ENCODE measurements around the gene ASPDH. TPM values are rescaled to one million over a fixed set of nuclear protein-coding genes. Genes with fewer than 3 reads are reported as not detected.

Gene ASPDH
- total and polyA plus RNA-seq, 2 of the 13 experiments (the other 11 are each of a cell fraction or from before 2014, with no cell fraction given), result 2.2 to 3.3 TPM

- Histone ChIP-seq H3K4me1 (ENCODE audit: insufficient read depth, low read length) (peaks cover 29% of the 10 kb centered on the region), H4K20me1 (ENCODE audit: insufficient read depth, low read length) (no peaks in the 10 kb centered on the region), H3K4me2 (ENCODE audit: low read depth, low read length) (no peak overlapping the region), H3K27me3 (ENCODE audit: control insufficient read depth in 1 of 2, insufficient read depth in 2 of 2, low read length in 2 of 2) (no peaks in the 10 kb centered on the region; a peak in 2 of 5 replicates), H3K36me3 (replicated peaks in 1 of 2; ENCODE audit: control insufficient read depth in 1 of 2, insufficient read depth in 2 of 2, low read length in 2 of 2) (no peaks in the 10 kb centered on the region), H3K4me3 (replicated peaks in 1 of 3; ENCODE audit: insufficient read depth in 1 of 3, low read depth in 2 of 3, low read length in 3 of 3) (no peak overlapping the region), H3K9ac (ENCODE audit: insufficient read depth, low read depth, low read length) (no peak overlapping the region), H3K27ac (ENCODE audit: extremely low read length, insufficient read depth, low read length) (no peak overlapping the region), H3K9me3 (ENCODE audit: low read length) (no peaks in the 10 kb centered on the region), H2AFZ (ENCODE audit: low read length) (no peak overlapping the region), H3K79me2 (ENCODE audit: insufficient read depth, low read length) (no peaks in the 10 kb centered on the region)
- intact Hi-C loops (cut with micrococcal nuclease; ENCODE audit: unreplicated experiment), result no loop called here
- FAIRE-seq, result no peak
- BruUV-seq (replicated peaks), result no TSS peak
- 57% methylated on average over 38 of the region's 38 CpGs for WGBS (ENCODE audit: low lambda C conversion rate)
- ATAC-seq, result no peak
- CTCF ChIA-PET (ENCODE audit: low intra/inter-chr PET ratio, low total read pairs), result no interaction called here
- in situ Hi-C loops (cut with HindIII; ENCODE audit: extremely low pct_ligation_motif_present, low pct_unique_long_range_greater_than_20kb), result no loop called here
- DNase-seq (ENCODE audit: low spot score), result no peak
- TF ChIP-seq THYN1 (CRISPR knock-in tag; IDR thresholded peaks at IDR 0.05; ENCODE audit: borderline replicate concordance, low read depth) (no peak), ZNF510 (CRISPR knock-in tag; IDR thresholded peaks at IDR 0.05; ENCODE audit: low read depth) (no peak), SNAPC5 (CRISPR knock-in tag; IDR thresholded peaks at IDR 0.05; ENCODE audit: borderline replicate concordance) (no peak), ATF7-NPFF (CRISPR knock-in tag; IDR thresholded peaks at IDR 0.05; ENCODE audit: low read depth) (no peak), ELK4 (CRISPR knock-in tag; IDR thresholded peaks at IDR 0.05; ENCODE audit: borderline replicate concordance) (no peak), HNRNPK (IDR thresholded peaks at IDR 0.05; ENCODE audit: low read depth, low read length, poor library complexity, severe bottlenecking) (no peak), FOXA1 (IDR thresholded peaks at IDR 0.05) (no peak), FOXA1 (CRISPR knock-in tag; IDR thresholded peaks at IDR 0.05) (no peak), ZBTB34 (CRISPR knock-in tag; IDR thresholded peaks at IDR 0.05) (no peak), ERF (CRISPR knock-in tag; IDR thresholded peaks at IDR 0.05) (no peak), ZNF431 (CRISPR knock-in tag; IDR thresholded peaks at IDR 0.05; ENCODE audit: borderline replicate concordance, low read depth) (no peak)
- POLR2A ChIA-PET, result no interaction called here
Measured at GRCh38 chr19:50514346-50515167, 844 bp upstream of the ASPDH start.
